GM19025 (cell line): ENCODE measurements around the gene CELF1.
"Not testable (repeated sequence)": the region's sequence is repeated elsewhere in the genome, so short reads cannot be mapped to it uniquely, and the experiment has no call there.

Experiments used
- ATAC-seq: cut with Tn5 transposase; IDR thresholded peaks from one replicate; pipeline ENCODE4 v1.9.1; 2021; ENCODE audit warnings: mild to moderate bottlenecking, low read depth, moderate library complexity; ENCODE audit not compliant: unreplicated experiment

Gene CELF1

DNA sequence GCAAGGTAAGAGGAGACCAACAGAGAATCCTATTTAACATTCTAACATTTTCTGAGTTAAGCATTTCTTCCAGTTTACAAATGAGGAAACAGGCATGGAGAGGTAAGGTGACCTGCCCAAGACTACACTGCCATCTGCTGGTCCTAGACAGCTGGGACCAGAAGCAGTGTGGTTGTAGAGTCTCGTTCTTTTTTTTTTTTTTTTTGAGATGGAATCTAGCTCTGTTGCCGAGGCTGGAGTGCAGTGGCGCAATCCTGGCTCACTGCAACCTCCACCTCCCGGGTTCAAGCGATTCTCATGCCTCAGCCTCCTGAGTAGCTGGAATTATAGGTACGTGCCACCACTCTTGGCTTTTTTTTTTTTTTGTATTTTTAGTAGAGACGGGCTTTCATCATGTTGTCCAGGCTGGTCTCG, 98.7 kb downstream of the CELF1 start:
- ATAC-seq = not testable (repeated sequence)

DNA sequence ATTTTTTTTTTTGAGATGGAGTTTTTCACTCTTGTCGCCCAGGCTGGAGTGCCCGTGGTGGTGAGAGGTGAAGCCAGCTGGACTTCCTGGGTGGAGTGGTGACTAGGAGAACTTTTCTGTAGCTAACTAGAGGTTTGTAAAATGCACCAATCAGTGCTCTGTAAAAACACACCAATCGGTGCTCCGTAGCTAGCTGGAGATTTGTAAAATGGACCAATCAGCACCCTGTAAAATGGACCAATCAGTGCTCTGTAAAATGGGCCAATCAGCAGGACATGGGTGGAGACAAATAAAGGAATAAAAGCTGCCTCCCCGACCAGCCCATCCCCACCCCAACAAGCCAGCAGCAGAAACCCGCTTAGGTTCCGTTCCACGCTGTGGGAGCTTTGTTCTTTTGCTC, 99.6 kb downstream of the CELF1 start:
- ATAC-seq = no peak

GRCh38 chr11:47451990-47452389, 100.9 kb downstream of the CELF1 start:
- ATAC-seq = no peak

GRCh38 chr11:47451436-47451835, 101.5 kb downstream of the CELF1 start:
- ATAC-seq = no peak

- no peak for ATAC-seq
Observed at GRCh38 chr11:47449541-47449940, 103.4 kb downstream of the CELF1 start.

- ATAC-seq = no peak
Observed at GRCh38 chr11:47448566-47449427, 104.1 kb downstream of the CELF1 start, which contains the start of gene RAPSN. TSS of gene RAPSN (minus strand) at chr11:47449136. CDS start at chr11:47448964, 172 bp downstream.

DNA sequence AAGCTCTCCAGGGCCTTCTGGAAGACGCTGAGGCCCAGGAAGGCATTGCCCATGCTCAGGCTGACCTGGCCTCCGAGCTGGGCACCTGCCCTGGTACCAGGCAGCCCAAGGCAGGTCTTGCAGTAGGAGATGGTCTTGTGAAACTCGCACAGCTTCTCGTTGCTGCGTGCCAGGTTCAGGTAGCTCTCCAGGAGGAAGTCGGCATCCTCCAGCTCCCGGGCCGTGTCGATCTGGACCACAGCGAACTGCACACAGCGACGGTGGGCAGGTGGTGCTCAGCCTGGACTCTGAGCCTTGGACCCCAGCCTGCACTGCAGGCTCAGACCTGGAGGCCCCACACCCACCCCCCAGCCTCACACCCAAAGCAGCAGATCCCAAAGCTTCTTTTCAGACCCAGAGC, 105.0 kb downstream of the CELF1 start:
- no peak for ATAC-seq

DNA sequence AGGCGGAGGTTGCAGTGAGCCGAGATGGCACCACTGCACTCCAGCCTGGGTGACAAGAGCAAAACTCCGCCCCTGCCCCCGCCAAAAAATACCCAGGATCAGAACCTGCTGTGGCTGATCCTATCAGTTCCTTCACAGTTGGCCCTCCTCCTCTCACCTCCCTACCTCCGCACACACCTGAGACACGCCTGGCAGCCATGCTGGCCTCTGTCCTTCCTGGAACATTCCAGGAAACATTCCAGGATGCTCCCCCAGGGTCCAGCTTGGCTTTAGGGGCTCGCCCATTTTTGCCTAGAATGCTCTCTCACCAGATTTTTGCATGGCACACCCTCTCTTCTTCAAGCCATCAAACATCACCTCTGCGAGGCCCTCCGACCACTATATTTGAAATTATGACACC, 106.1 kb downstream of the CELF1 start:
- no peak for ATAC-seq

GRCh38 chr11:47445840-47446239, 107.1 kb downstream of the CELF1 start:
- no peak for ATAC-seq

DNA sequence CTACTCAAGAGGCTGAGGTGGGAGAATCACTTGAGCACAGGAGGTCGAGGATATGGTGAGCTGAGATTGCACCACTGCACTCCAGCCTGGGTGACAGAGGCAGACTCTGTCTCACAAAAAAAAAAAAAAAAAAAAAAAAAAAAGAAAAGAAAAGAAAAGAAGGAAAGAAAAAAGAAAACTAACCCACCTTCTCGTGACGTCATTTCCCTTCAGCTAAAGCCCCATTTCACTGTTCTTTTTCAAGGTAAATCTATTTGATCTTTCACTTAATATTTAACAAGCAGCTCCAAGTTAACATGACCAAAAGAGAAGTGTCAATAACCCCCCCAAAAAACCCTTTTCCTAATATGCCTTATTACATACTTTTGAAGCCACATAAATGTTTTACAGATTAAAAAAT, 109.1 kb downstream of the CELF1 start:
- ATAC-seq = no peak

DNA sequence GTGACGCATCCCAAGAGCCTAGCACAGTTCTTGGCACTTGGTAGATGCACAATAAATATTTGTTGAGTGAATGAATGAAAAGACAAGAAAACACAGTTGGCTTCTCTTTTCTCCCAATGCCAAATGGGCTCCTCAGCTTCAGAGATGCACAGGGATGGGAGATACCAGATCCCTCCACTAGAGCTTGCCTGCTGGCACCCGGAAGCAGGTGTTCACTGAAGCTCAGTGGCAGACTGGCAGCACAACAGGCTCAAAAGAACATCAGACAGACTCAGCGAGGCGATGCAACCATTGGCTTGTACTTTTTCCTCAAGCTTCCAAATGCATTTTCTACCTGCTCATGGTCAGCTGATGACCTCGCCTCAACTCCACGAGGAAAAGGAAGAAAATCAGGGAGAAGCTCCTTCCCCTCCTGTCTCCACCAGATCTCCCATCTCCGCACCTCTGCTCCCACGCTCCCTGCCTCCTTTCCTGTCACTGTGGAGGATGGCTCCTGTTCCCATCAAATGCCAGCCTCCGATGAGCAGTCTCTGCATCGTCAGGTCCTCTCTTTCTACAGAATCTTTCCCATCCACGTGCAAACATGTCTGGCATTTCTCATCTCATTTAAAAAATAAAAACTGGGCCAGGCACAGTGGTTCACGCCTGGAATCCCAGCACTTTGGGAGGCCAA, 109.8 kb downstream of the CELF1 start:
- ATAC-seq = no peak

DNA sequence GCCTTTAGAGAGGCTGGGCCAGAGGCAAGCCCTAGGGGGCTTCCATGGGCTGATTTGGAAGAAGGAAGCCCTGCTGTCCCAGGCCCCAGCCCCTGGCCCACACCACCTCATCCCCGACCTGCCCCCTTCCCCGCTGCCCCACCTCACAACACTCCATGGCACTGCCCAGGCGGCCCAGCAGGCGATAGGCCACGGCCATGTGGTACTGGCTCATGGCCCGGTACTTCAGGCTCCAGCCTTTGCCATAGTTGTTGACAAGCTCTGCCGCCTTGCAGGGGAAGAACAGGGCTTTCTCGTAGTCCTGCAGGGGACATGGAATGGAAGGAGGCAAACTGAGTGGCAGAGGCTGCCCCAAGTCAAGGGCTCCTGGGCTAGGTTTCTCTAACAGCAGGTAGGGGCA, 110.4 kb downstream of the CELF1 start:
- no peak for ATAC-seq

- no peak for ATAC-seq
Observed at GRCh38 chr11:47441421-47441820, 111.5 kb downstream of the CELF1 start.

DNA sequence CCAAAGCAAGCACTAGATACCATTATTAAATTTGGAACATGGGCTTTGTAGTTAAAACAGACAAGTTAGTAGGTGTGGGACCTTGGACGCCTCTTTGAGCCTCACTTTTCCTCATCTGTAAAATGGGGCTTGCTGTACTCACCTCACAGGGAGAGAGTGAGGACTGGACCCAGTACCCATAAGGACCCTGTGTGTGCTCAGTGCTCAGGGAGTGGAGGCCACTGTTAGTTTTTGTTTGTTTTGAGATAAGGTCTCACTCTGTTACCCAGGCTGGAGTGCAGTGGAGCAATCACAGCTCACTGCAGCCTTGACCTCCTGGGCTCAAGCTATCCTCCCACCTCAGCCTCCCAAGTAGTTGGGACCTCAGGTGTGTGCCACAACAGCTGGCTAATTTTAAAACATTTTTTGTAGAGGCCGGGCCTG, 112.9 kb downstream of the CELF1 start:
- ATAC-seq = no peak

GRCh38 chr11:47438721-47439120, 114.2 kb downstream of the CELF1 start:
- ATAC-seq = no peak

DNA sequence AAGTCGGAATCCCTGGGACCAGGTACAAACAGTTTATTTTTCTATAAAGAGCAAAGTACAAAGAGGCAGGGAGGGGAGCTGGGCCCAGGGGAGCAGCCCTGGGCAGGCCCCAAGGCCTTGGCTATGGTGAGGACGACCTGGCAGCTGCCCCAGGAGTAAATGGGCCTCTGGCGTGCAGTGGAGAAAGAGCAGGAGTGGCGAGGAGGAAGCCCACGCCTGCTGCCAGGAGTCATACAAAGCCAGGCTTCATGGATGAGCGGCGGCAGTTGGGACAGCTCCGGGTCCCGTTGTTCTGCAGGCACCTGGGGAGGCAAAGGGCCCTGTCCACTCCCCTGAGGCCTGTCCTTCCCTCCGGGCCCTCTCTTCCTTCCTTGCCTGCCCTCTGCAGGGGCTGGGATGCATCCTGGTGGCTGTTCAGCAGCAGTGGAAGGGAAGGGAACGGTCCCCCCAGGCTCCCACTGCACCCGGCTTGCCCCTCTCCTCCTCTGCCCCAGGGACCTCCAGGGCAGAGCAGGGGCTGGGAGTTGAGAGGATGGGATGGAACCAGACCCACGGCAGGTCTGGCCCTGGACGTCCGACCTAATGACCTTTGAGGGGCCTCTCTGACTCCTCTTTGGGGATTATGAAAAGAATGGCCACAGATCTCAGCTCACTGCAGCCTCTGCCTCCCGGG, 115.0 kb downstream of the CELF1 start:
- ATAC-seq = no peak

DNA sequence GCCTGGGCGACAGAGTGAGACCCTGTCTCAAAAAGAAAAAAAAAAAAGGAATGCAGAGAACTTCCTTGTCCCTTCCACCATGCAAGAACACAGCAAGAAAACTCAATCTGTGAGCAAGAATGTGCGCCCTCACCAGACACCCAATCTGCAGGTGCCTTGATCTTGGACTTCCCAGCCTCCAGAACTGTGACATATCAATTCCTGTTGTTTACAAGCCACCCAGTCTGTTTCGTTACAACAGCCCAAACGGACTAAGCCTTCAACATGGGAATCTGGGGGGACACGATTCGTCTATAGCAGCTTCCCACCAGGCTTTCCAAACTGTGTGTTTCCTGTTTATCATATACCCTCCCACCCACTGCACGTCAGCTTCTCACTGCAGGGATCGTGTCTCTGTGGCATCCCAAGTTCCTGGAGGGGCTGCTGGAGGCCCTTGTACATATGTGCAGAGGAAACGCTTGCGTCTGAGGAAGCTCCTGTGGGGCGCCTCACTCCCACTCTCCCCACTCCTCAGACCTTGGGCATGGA, 115.7 kb downstream of the CELF1 start:
- no peak for ATAC-seq

GRCh38 chr11:47436726-47437125, 116.2 kb downstream of the CELF1 start:
- ATAC-seq = no peak

- no peak for ATAC-seq
Observed at GRCh38 chr11:47435687-47436086, 117.2 kb downstream of the CELF1 start.

GRCh38 chr11:47434011-47434786, 118.7 kb downstream of the CELF1 start:
- ATAC-seq = no peak
